CD4-positive, alpha-beta T cell treated with Interleukin-10 for 1 hour (primary cell): Measurements from ENCODE around the gene PRKAR1B.

Experiments
- DNase-seq: peaks from one replicate; pipeline ENCODE4 v3.0.0-alpha.2; 2020

Gene PRKAR1B

GRCh38 chr7:716636-717035 lies 10.4 kb downstream of the PRKAR1B start:
- no peak for DNase-seq

- no peak for DNase-seq
Observed at GRCh38 chr7:716222-716621, 10.9 kb downstream of the PRKAR1B start.

- DNase-seq, result no peak
Observed at GRCh38 chr7:714251-714671, 12.8 kb downstream of the PRKAR1B start.

- no peak for DNase-seq
Observed at GRCh38 chr7:713488-714230, 13.4 kb downstream of the PRKAR1B start.

GRCh38 chr7:713139-713457 lies 14.0 kb downstream of the PRKAR1B start:
- DNase-seq, result no peak

GRCh38 chr7:712381-713138 lies 14.5 kb downstream of the PRKAR1B start:
- no peak for DNase-seq

- DNase-seq, result no peak
Observed at GRCh38 chr7:711922-712380, 15.1 kb downstream of the PRKAR1B start.

GRCh38 chr7:711093-711921 lies 15.8 kb downstream of the PRKAR1B start:
- no peak for DNase-seq

GRCh38 chr7:710161-710560 lies 16.9 kb downstream of the PRKAR1B start:
- no peak for DNase-seq

- DNase-seq, result no peak
Observed at GRCh38 chr7:707296-708000, 19.6 kb downstream of the PRKAR1B start.

GRCh38 chr7:706721-707120 lies 20.4 kb downstream of the PRKAR1B start:
- DNase-seq, result no peak

GRCh38 chr7:703049-703448 lies 24.0 kb downstream of the PRKAR1B start:
- DNase-seq, result no peak

GRCh38 chr7:701086-701671 lies 25.9 kb downstream of the PRKAR1B start:
- DNase-seq, result no peak

GRCh38 chr7:699476-700170 lies 27.5 kb downstream of the PRKAR1B start:
- no peak for DNase-seq

GRCh38 chr7:698515-699475 lies 28.3 kb downstream of the PRKAR1B start:
- no peak for DNase-seq

GRCh38 chr7:696812-697551 lies 30.1 kb downstream of the PRKAR1B start:
- no peak for DNase-seq

- no peak for DNase-seq
Observed at GRCh38 chr7:696426-696811, 30.7 kb downstream of the PRKAR1B start.

GRCh38 chr7:693280-693679 lies 33.8 kb downstream of the PRKAR1B start:
- DNase-seq, result no peak

GRCh38 chr7:691361-692045 lies 35.6 kb downstream of the PRKAR1B start:
- DNase-seq, result no peak
